Naive thymus-derived CD8-positive, alpha-beta T cell (primary cell): ENCODE measurements around the gene TXNDC12. TPM values are rescaled to one million over a fixed set of nuclear protein-coding genes. Genes with fewer than 3 reads are reported as not detected.
"Not testable (repeated sequence)": the region's sequence is repeated elsewhere in the genome, so short reads cannot be mapped to it uniquely, and the experiment has no call there.

Experiments used
- ATAC-seq, 2 donors: fragments of 150-1000 bp; cut with Tn5 transposase in 1 of 2; sonication (Bioruptor Pico), chemical (Tn5 transposase) in 1 of 2; 1 replicate in 1 of 2; 2 replicates in 1 of 2; pipeline ENCODE4 v1.10.0; 2021; ENCODE audit warnings: mild to moderate bottlenecking in 2 of 2, moderate library complexity in 2 of 2
- POLR2A ChIA-PET: fragments of 350-600 bp; sonication (Branson Sonifier 250); formaldehyde crosslinking; loops from one replicate; lab custom pipeline; 2021; ENCODE audit warnings: antibody characterized with exemption; lab: Charles Lee
- DNase-seq, 10 donors: peaks; one replicate each; pipeline versions ENCODE4 v3.0.0 to v3.0.0-alpha.2; 2020 to 2022
- H3K27ac Mint-ChIP-seq, 10 donors: one replicate each; pipeline ENCODE4 v1.8.0; 2020 to 2022; ENCODE audit warnings: mild to moderate bottlenecking in 10 of 10, mixed read lengths in 10 of 10, moderate library complexity in 4 of 10, inconsistent platforms in 1 of 10
- H3K27me3 Mint-ChIP-seq, 5 donors: one replicate each; pipeline ENCODE4 v1.8.0; 2021 to 2022; ENCODE audit warnings: mixed read lengths in 5 of 5
- H3K36me3 Mint-ChIP-seq, 3 donors: one replicate each; pipeline ENCODE4 v1.8.0; 2020 to 2022; ENCODE audit warnings: mixed read lengths in 3 of 3, mild to moderate bottlenecking in 2 of 3, inconsistent platforms in 1 of 3
- H3K4me1 Mint-ChIP-seq, 4 donors: one replicate each; pipeline ENCODE4 v1.8.0; 2021 to 2022; ENCODE audit warnings: mixed read lengths in 4 of 4
- H3K4me3 Mint-ChIP-seq, 10 donors: one replicate each; pipeline ENCODE4 v1.8.0; 2020 to 2022; ENCODE audit warnings: mild to moderate bottlenecking in 10 of 10, mixed read lengths in 10 of 10, moderate library complexity in 6 of 10, inconsistent platforms in 1 of 10
- H3K9me3 Mint-ChIP-seq, 9 donors: one replicate each; pipeline ENCODE4 v1.8.0; 2020 to 2022; ENCODE audit warnings: mixed read lengths in 9 of 9, mild to moderate bottlenecking in 3 of 9, inconsistent platforms in 1 of 9, moderate library complexity in 1 of 9
- polyA plus RNA-seq, 3 donors: library from polyadenylated mRNA; unstranded; fragments of 300-500 nt; fragmentation: Illumina TruSeq; gene quantifications; one replicate each; pipeline ENCODE4 v1.2.3, GENCODE V29; 2021
- total RNA-seq, 8 experiments: library from RNA in 2 of 8; stranded (reverse) in 2 of 8; gene quantifications; one replicate each; pipeline ENCODE4 v1.2.3 and lab custom pipeline; 2021 to 2026

The TXNDC12 gene
- total and polyA plus RNA-seq, 5 experiments from 2014 or later = 34.3 to 95.3 (median 77.9) TPM

GRCh38 chr1:52059888-52060287 lies 4.9 kb upstream of the TXNDC12 start:
- Mint-ChIP-seq H3K36me3 (peaks cover 4 to 50% (median 7%) of the 10 kb centered on the region in 3 donors), H3K9me3 (no peaks in the 10 kb centered on the region), H3K4me3 (peak overlapping the region in 1 of 10 donors; percentile 24), H3K4me1 (peaks cover 31 to 63% (median 55%) of the 10 kb centered on the region in 4 donors), H3K27me3 (no peaks in the 10 kb centered on the region), H3K27ac (no peak overlapping the region)
- DNase-seq (no peak), ATAC-seq (no peak)
- POLR2A ChIA-PET = no interaction called here

- peak overlapping the region in 7 of 10 donors; percentile 3 to 51 (median 31) for H3K4me3 Mint-ChIP-seq
- peak overlapping the region in 6 of 10 donors; percentile 6 to 80 (median 42) for H3K27ac Mint-ChIP-seq
- POLR2A ChIA-PET = interaction anchor here (1.5 kb wide), 1 partner anchor 26 kb away, joined by 3 read pairs; the partner anchor contains the start of gene KTI12
- no peaks in the 10 kb centered on the region for H3K27me3 Mint-ChIP-seq
- H3K4me1 Mint-ChIP-seq = peaks cover 33 to 67% (median 60%) of the 10 kb centered on the region in 4 donors
- DNase-seq (no peak), ATAC-seq (no peak)
- H3K9me3 Mint-ChIP-seq = no peaks in the 10 kb centered on the region
- peaks cover 6 to 46% (median 8%) of the 10 kb centered on the region in 3 donors for H3K36me3 Mint-ChIP-seq
These were observed 4.3 kb upstream of the TXNDC12 start for GRCh38 chr1:52059321-52059720.

GRCh38 chr1:52057876-52058415 lies 3.0 kb upstream of the TXNDC12 start:
- POLR2A ChIA-PET = interaction anchor here (1.5 to 5.1 kb wide), 2 partner anchors 25 to 26 kb away, joined by 3 to 55 read pairs; partner anchors contain the start of gene KTI12

GRCh38 chr1:52057255-52057654 lies 2.3 kb upstream of the TXNDC12 start:
- Mint-ChIP-seq H3K27ac (peak overlapping the region; percentile 92 to 98 (median 97)), H3K9me3 (no peaks in the 10 kb centered on the region), H3K4me3 (peak overlapping the region; percentile 88 to 100 (median 99)), H3K4me1 (peaks cover 37 to 69% (median 66%) of the 10 kb centered on the region in 4 donors), H3K27me3 (no peaks in the 10 kb centered on the region), H3K36me3 (peaks cover 6 to 37% (median 8%) of the 10 kb centered on the region in 3 donors)
- DNase-seq (no peak), ATAC-seq (no peak)
- POLR2A ChIA-PET = interaction anchor here (5.1 kb wide), 1 partner anchor 25 kb away, joined by 55 read pairs; the partner anchor contains the start of gene KTI12

More at GRCh38 chr1:52057876-52058415, 3.0 kb upstream of the TXNDC12 start:
- Mint-ChIP-seq H3K4me1 (peaks cover 34 to 70% (median 63%) of the 10 kb centered on the region in 4 donors), H3K27me3 (no peaks in the 10 kb centered on the region), H3K4me3 (peak overlapping the region; percentile 88 to 100 (median 99)), H3K36me3 (peaks cover 6 to 38% (median 8%) of the 10 kb centered on the region in 3 donors), H3K9me3 (no peaks in the 10 kb centered on the region), H3K27ac (peak overlapping the region; percentile 32 to 98 (median 90))
- DNase-seq (no peak), ATAC-seq (no peak)

GRCh38 chr1:52056937-52057231 lies 1.9 kb upstream of the TXNDC12 start:
- H3K36me3 Mint-ChIP-seq = peaks cover 5 to 37% (median 8%) of the 10 kb centered on the region in 3 donors

GRCh38 chr1:52056163-52056936 lies 1.4 kb upstream of the TXNDC12 start, which contains the start of gene BTF3L4:
Gene BTF3L4, plus strand, starts transcription at chr1:52056295. Its CDS starts 3,553 bp downstream, at chr1:52059848.
- DNase-seq (peak; percentile 85 to 95 (median 91)), ATAC-seq (peak; percentile 93 to 95)
- POLR2A ChIA-PET = interaction anchor here (1.0 to 5.1 kb wide), 5 partner anchors 13 to 348 kb away, joined by 3 to 55 read pairs (median 6); partner anchors contain the start of genes CC2D1B, KTI12, ORC1 and PRPF38A
- Mint-ChIP-seq H3K4me3 (peak within 1 kb of the TSS; percentile 88 to 100 (median 99)), H3K36me3 (peaks cover 4 to 36% (median 8%) of the 10 kb centered on the region in 3 donors), H3K27me3 (no peaks in the 10 kb centered on the region), H3K27ac (peak within 1 kb of the TSS; percentile 92 to 98 (median 97)), H3K9me3 (no peaks in the 10 kb centered on the region), H3K4me1 (peaks cover 39 to 73% (median 68%) of the 10 kb centered on the region in 4 donors)

More at GRCh38 chr1:52056937-52057231, 1.9 kb upstream of the TXNDC12 start:
- Mint-ChIP-seq H3K27ac (peak overlapping the region; percentile 92 to 98 (median 97)), H3K4me3 (peak overlapping the region; percentile 88 to 100 (median 99)), H3K9me3 (no peaks in the 10 kb centered on the region), H3K4me1 (peaks cover 39 to 72% (median 68%) of the 10 kb centered on the region in 4 donors), H3K27me3 (no peaks in the 10 kb centered on the region)
- POLR2A ChIA-PET = interaction anchor here (1.0 to 5.1 kb wide), 2 partner anchors 25 to 309 kb away, joined by 8 to 55 read pairs; partner anchors contain the start of genes CC2D1B and KTI12
- DNase-seq (peak in 1 of 10 donors; percentile 10), ATAC-seq (peak in 1 of 2 donors; percentile 3)

- Mint-ChIP-seq H3K36me3 (peaks cover 4 to 33% (median 8%) of the 10 kb centered on the region in 3 donors), H3K9me3 (no peaks in the 10 kb centered on the region), H3K27me3 (no peaks in the 10 kb centered on the region), H3K27ac (peak overlapping the region; percentile 92 to 98 (median 96)), H3K4me3 (peak overlapping the region; percentile 88 to 100 (median 99)), H3K4me1 (peaks cover 36 to 71% (median 70%) of the 10 kb centered on the region in 4 donors)
- ATAC-seq (no peak), DNase-seq (no peak)
- POLR2A ChIA-PET = interaction anchor here (1.4 to 5.1 kb wide), 4 partner anchors 12 to 349 kb away, joined by 3 to 55 read pairs (median 5); partner anchors contain the start of genes KTI12, ORC1 and PRPF38A
These were observed 823 bp upstream of the TXNDC12 start for GRCh38 chr1:52055866-52056162.

- ATAC-seq (no peak), DNase-seq (no peak)
- H3K9me3 Mint-ChIP-seq = no peaks in the 10 kb centered on the region
- H3K4me3 Mint-ChIP-seq = peak overlapping the region; percentile 88 to 100 (median 99)
- peaks cover 1 to 30% (median 8%) of the 10 kb centered on the region in 3 donors for H3K36me3 Mint-ChIP-seq
- H3K27me3 Mint-ChIP-seq = no peaks in the 10 kb centered on the region
- H3K4me1 Mint-ChIP-seq = peaks cover 34 to 70% (median 66%) of the 10 kb centered on the region in 4 donors
- H3K27ac Mint-ChIP-seq = peak overlapping the region; percentile 92 to 98 (median 96)
- POLR2A ChIA-PET = interaction anchor here (1.0 to 5.1 kb wide), 5 partner anchors 11 to 350 kb away, joined by 3 to 55 read pairs (median 4); partner anchors contain the start of genes CC2D1B, KTI12, ORC1 and PRPF38A
These were observed 410 bp downstream of the TXNDC12 start for GRCh38 chr1:52054496-52055065.

- H3K4me1 Mint-ChIP-seq = peaks cover 31 to 63% (median 62%) of the 10 kb centered on the region in 4 donors
- no peaks in the 10 kb centered on the region for H3K27me3 Mint-ChIP-seq
These were observed 1.1 kb downstream of the TXNDC12 start for GRCh38 chr1:52053862-52054261.

GRCh38 chr1:52049337-52049736 lies 5.7 kb downstream of the TXNDC12 start:
- not testable (repeated sequence) for H3K27me3 Mint-ChIP-seq, ATAC-seq, H3K9me3 Mint-ChIP-seq

More at GRCh38 chr1:52053862-52054261, 1.1 kb downstream of the TXNDC12 start:
- POLR2A ChIA-PET = interaction anchor here (5.1 kb wide), 1 partner anchor 22 kb away, joined by 55 read pairs; the partner anchor contains the start of gene KTI12
- DNase-seq (no peak), ATAC-seq (no peak)
- H3K4me3 Mint-ChIP-seq = peak overlapping the region; percentile 88 to 100 (median 99)
- no peaks in the 10 kb centered on the region for H3K9me3 Mint-ChIP-seq
- peaks cover 1 to 26% (median 8%) of the 10 kb centered on the region in 3 donors for H3K36me3 Mint-ChIP-seq
- peak overlapping the region in 9 of 10 donors; percentile 7 to 98 (median 96) for H3K27ac Mint-ChIP-seq

GRCh38 chr1:52045666-52046195 lies 9.3 kb downstream of the TXNDC12 start:
- POLR2A ChIA-PET = interaction anchor here (0.7 kb wide), 1 partner anchor 51 kb away, joined by 3 read pairs; no protein-coding TSS in a partner anchor
- Mint-ChIP-seq H3K4me1 (peaks cover 15 to 31% (median 26%) of the 10 kb centered on the region in 4 donors), H3K27ac (peak overlapping the region in 1 of 10 donors; percentile 22), H3K36me3 (peaks cover 0 to 45% (median 0%) of the 10 kb centered on the region in 3 donors)
- not testable (repeated sequence) for H3K4me3 Mint-ChIP-seq, DNase-seq, H3K27me3 Mint-ChIP-seq, ATAC-seq, H3K9me3 Mint-ChIP-seq

More at GRCh38 chr1:52049337-52049736, 5.7 kb downstream of the TXNDC12 start:
- DNase-seq, H3K4me3 Mint-ChIP-seq, H3K27ac Mint-ChIP-seq: not testable (repeated sequence)
- peaks cover 26 to 50% (median 40%) of the 10 kb centered on the region in 4 donors for H3K4me1 Mint-ChIP-seq
- H3K36me3 Mint-ChIP-seq = peaks cover 0 to 47% (median 1%) of the 10 kb centered on the region in 3 donors
- POLR2A ChIA-PET = interaction anchor here (1.1 kb wide), 1 partner anchor 16 kb away, joined by 4 read pairs; the partner anchor contains the start of gene KTI12
